ENCODE data around the gene ARHGEF11. TPM values are rescaled to one million over a fixed set of nuclear protein-coding genes. Genes with fewer than 3 reads are reported as not detected.

Gene ARHGEF11
- total RNA-seq, 1 experiment from 2014 or later = 31.5 TPM

- TF ChIP-seq EZH2 (IDR thresholded peaks at IDR 0.05; ENCODE audit: low read depth) = no peak
- no peak for TF ChIP-seq CTCF (conservative IDR thresholded peaks at IDR 0.05)
- H3K27me3 ChIP-seq (ENCODE audit: insufficient read depth, low read depth) = no peaks in the 10 kb centered on the region
- CTCF ChIA-PET = interaction anchor here (1.3 kb wide), 1 partner anchor 13 kb away, joined by 4 read pairs; no protein-coding TSS in a partner anchor
These were observed 85.6 kb downstream of the ARHGEF11 start for GRCh38 chr1:156959925-156960324.

GRCh38 chr1:156959414-156959813 lies 86.1 kb downstream of the ARHGEF11 start:
- Histone ChIP-seq H3F3A (ENCODE audit: insufficient read depth, low read depth) (peaks cover 28% of the 10 kb centered on the region), H3K27ac (peak overlapping the region; percentile 85), H3K36me3 (ENCODE audit: low read depth) (peaks cover 18% of the 10 kb centered on the region), H2AFZ (no peak overlapping the region), H3K9me3 (ENCODE audit: insufficient read depth, low read depth) (no peaks in the 10 kb centered on the region), H3K27me3 (ENCODE audit: insufficient read depth, low read depth) (no peaks in the 10 kb centered on the region), H3K9me2 (ENCODE audit: insufficient read depth) (no peaks in the 10 kb centered on the region), H3K4me1 (replicated peaks; ENCODE audit: insufficient read depth) (peaks cover 49% of the 10 kb centered on the region), H4K20me1 (ENCODE audit: insufficient read depth) (no peaks in the 10 kb centered on the region), H3K4me2 (peak overlapping the region; percentile 18), H3K79me2 (ENCODE audit: low read depth) (no peaks in the 10 kb centered on the region), H3K4me3 (no peak overlapping the region)
- BruUV-seq (replicated peaks) = no TSS peak
- peak; percentile 10 to 78 for DNase-seq
- ChIA-PET POLR2A (ENCODE audit: unreplicated experiment) (interaction anchor here (0.6 to 0.8 kb wide), 2 partner anchors 61 to 186 kb away, joined by 3 to 7 read pairs; no protein-coding TSS in a partner anchor), CTCF (interaction anchor here (1.3 kb wide), 1 partner anchor 13 kb away, joined by 4 read pairs; no protein-coding TSS in a partner anchor)
- intact Hi-C loops (cut with micrococcal nuclease; ENCODE audit: unreplicated experiment) = loop anchor here (2.0 to 10.0 kb wide), 3 partner anchors 33 to 115 kb away; no protein-coding TSS in a partner anchor
- TF ChIP-seq EZH2 (IDR thresholded peaks at IDR 0.05; ENCODE audit: low read depth) (no peak), CTCF (conservative IDR thresholded peaks at IDR 0.05) (no peak)

More at GRCh38 chr1:156959925-156960324, 85.6 kb downstream of the ARHGEF11 start:
- H3K9me3 ChIP-seq (ENCODE audit: insufficient read depth, low read depth) = no peaks in the 10 kb centered on the region
- H3F3A ChIP-seq (ENCODE audit: insufficient read depth, low read depth) = peaks cover 28% of the 10 kb centered on the region
- no peaks in the 10 kb centered on the region for H3K79me2 ChIP-seq (ENCODE audit: low read depth)
- peaks cover 49% of the 10 kb centered on the region for H3K4me1 ChIP-seq (replicated peaks; ENCODE audit: insufficient read depth)
- H3K4me3 ChIP-seq = no peak overlapping the region
- POLR2A ChIA-PET (ENCODE audit: unreplicated experiment) = interaction anchor here (0.8 kb wide), 1 partner anchor 61 kb away, joined by 3 read pairs; no protein-coding TSS in a partner anchor
- no peak for DNase-seq
- intact Hi-C loops (cut with micrococcal nuclease; ENCODE audit: unreplicated experiment) = loop anchor here (2.0 to 10.0 kb wide), 4 partner anchors 33 to 115 kb away; partner anchors contain the start of gene ARHGEF11
- BruUV-seq (replicated peaks) = no TSS peak
- H4K20me1 ChIP-seq (ENCODE audit: insufficient read depth) = no peaks in the 10 kb centered on the region
- H3K9me2 ChIP-seq (ENCODE audit: insufficient read depth) = no peaks in the 10 kb centered on the region
- H3K4me2 ChIP-seq = no peak overlapping the region
- no peak overlapping the region for H3K27ac ChIP-seq
- no peak overlapping the region for H2AFZ ChIP-seq
- peaks cover 13% of the 10 kb centered on the region for H3K36me3 ChIP-seq (ENCODE audit: low read depth)

GRCh38 chr1:156958247-156958714 lies 87.3 kb downstream of the ARHGEF11 start:
- peaks cover 19% of the 10 kb centered on the region for H3K36me3 ChIP-seq (ENCODE audit: low read depth)
- no peaks in the 10 kb centered on the region for H3K27me3 ChIP-seq (ENCODE audit: insufficient read depth, low read depth)
- H3K9me3 ChIP-seq (ENCODE audit: insufficient read depth, low read depth) = no peaks in the 10 kb centered on the region
- TF ChIP-seq CTCF (conservative IDR thresholded peaks at IDR 0.05) = no peak
- TF ChIP-seq EZH2 (IDR thresholded peaks at IDR 0.05; ENCODE audit: low read depth) = no peak
- H2AFZ ChIP-seq = no peak overlapping the region
- peak overlapping the region; percentile 38; the same call in 1 of the 2 replicates for H3K4me3 ChIP-seq
- peak overlapping the region; percentile 85 for H3K27ac ChIP-seq
- H3K79me2 ChIP-seq (ENCODE audit: low read depth) = no peaks in the 10 kb centered on the region
- no peaks in the 10 kb centered on the region for H3K9me2 ChIP-seq (ENCODE audit: insufficient read depth)
- H4K20me1 ChIP-seq (ENCODE audit: insufficient read depth) = no peaks in the 10 kb centered on the region
- POLR2A ChIA-PET (ENCODE audit: unreplicated experiment) = interaction anchor here (0.5 kb wide), 1 partner anchor 1649 kb away, joined by 3 read pairs; no protein-coding TSS in a partner anchor
- peaks cover 49% of the 10 kb centered on the region for H3K4me1 ChIP-seq (replicated peaks; ENCODE audit: insufficient read depth)
- intact Hi-C loops (cut with micrococcal nuclease; ENCODE audit: unreplicated experiment) = loop anchor here (2.0 to 10.0 kb wide), 3 partner anchors 31 to 117 kb away; no protein-coding TSS in a partner anchor
- peak overlapping the region; percentile 76 for H3K4me2 ChIP-seq
- no TSS peak for BruUV-seq (replicated peaks)
- H3F3A ChIP-seq (ENCODE audit: insufficient read depth, low read depth) = peaks cover 28% of the 10 kb centered on the region
- peak; percentile 75 to 92 for DNase-seq
- CTCF ChIA-PET = interaction anchor here (0.5 kb wide), 1 partner anchor 50 kb away, joined by 3 read pairs; no protein-coding TSS in a partner anchor
